Keratinocyte (primary cell): Measurements from ENCODE around the gene LCOR.

ENCODE experiments used
- CTCF ChIP-seq, 3 experiments: IDR thresholded peaks in 1 of 3; conservative IDR thresholded peaks in 1 of 3; optimal IDR thresholded peaks in 1 of 3; 2 replicates in 2 of 3; 3 replicates in 1 of 3; pipeline versions ENCODE3 to v1.5.1; 2011; ENCODE audit warnings: low read length in 3 of 3, mild to moderate bottlenecking in 3 of 3, moderate library complexity in 2 of 3, control low read depth in 1 of 3, inconsistent platforms in 1 of 3; ENCODE audit not compliant: insufficient read depth in 2 of 3; ENCODE audit errors: extremely low read depth in 1 of 3
- EZH2 ChIP-seq: IDR thresholded peaks from one replicate; pipeline ENCODE4 v1.6.1; 2012; ENCODE audit warnings: inconsistent platforms, mild to moderate bottlenecking, low read length, moderate library complexity

GRCh38 chr10:96912405-96912804 is 80.3 kb downstream of the LCOR start:
- no peak for TF ChIP-seq CTCF (optimal IDR thresholded peaks at IDR 0.05 in 1 of 3, IDR thresholded peaks at IDR 0.05 in 1 of 3, conservative IDR thresholded peaks at IDR 0.05 in 1 of 3; ENCODE audit: extremely low read depth in 1 of 3, insufficient read depth in 2 of 3, low read length in 3 of 3)
- no peak for TF ChIP-seq EZH2
